IMR-90 (cell line): ENCODE measurements around the gene TMEM154. TPM values are rescaled to one million over a fixed set of nuclear protein-coding genes. Genes with fewer than 3 reads are reported as not detected.

Source experiments
- ATAC-seq: fragments of 200-7000 bp; cut with Tn5 transposase; 2 replicates; pipeline ENCODE4 v1.9.1; 2020; ENCODE audit warnings: low read depth, mild to moderate bottlenecking, moderate library complexity
- BruUV-seq: library from RNA; stranded (reverse); fragments of 400-500 nt; replicated peaks from 2 replicates; lab custom pipeline; 2021; lab: Mats Ljungman, UMichigan
- CTCF ChIA-PET: fragments of 300-600 bp; formaldehyde crosslinking; extraction: SDS; loops from one replicate; lab custom pipeline; 2021; ENCODE audit warnings: antibody characterized with exemption; lab: Yijun Ruan, JAX
- POLR2A ChIA-PET: fragments of 300-600 bp; sonication (Branson Sonifier 250); formaldehyde crosslinking; loops from one replicate; lab custom pipeline; 2022; ENCODE audit warnings: antibody characterized with exemption; ENCODE audit not compliant: unreplicated experiment; lab: Charles Lee
- DNase-seq: peaks from one replicate; pipeline ENCODE4 v3.0.0; 2013
- H2AFZ ChIP-seq: replicated peaks from 2 replicates; pipeline ENCODE3; 2013; ENCODE audit warnings: low read length, mild to moderate bottlenecking; ENCODE audit not compliant: poor library complexity
- H2AK5ac ChIP-seq: 2 replicates; pipeline ENCODE4 v1.6.1; 2013; ENCODE audit warnings: low read depth, low read length, inconsistent platforms
- H2AK9ac ChIP-seq: replicated peaks from 2 replicates; pipeline ENCODE3; 2013; ENCODE audit warnings: mild to moderate bottlenecking, low read depth, low read length, moderate library complexity; ENCODE audit not compliant: poor library complexity
- H2BK120ac ChIP-seq: 2 replicates; pipeline ENCODE4 v1.6.1; 2013; ENCODE audit warnings: low read depth, low read length, inconsistent platforms
- H2BK15ac ChIP-seq: 3 replicates; pipeline ENCODE4 v1.6.1; 2013; ENCODE audit warnings: low read depth, low read length, inconsistent platforms
- H2BK20ac ChIP-seq: 2 replicates; pipeline ENCODE4 v1.6.1; 2013; ENCODE audit warnings: low read depth, mild to moderate bottlenecking, inconsistent platforms, low read length, moderate library complexity
- H2BK5ac ChIP-seq: 2 replicates; pipeline ENCODE4 v1.6.1; 2013; ENCODE audit warnings: mild to moderate bottlenecking, low read depth, low read length, inconsistent platforms; ENCODE audit not compliant: poor library complexity, severe bottlenecking
- H3K14ac ChIP-seq: replicated peaks from 2 replicates; pipeline ENCODE4 v1.6.1; 2013; ENCODE audit warnings: low read depth, low read length, inconsistent platforms
- H3K18ac ChIP-seq: 2 replicates; pipeline ENCODE4 v1.6.1; 2013; ENCODE audit warnings: low read depth, low read length, control low read depth
- H3K23ac ChIP-seq: 2 replicates; pipeline ENCODE4 v1.6.1; 2013; ENCODE audit warnings: low read depth, low read length, inconsistent platforms
- H3K27ac ChIP-seq: 2 replicates; pipeline ENCODE4 v1.5.1; 2013; ENCODE audit warnings: mild to moderate bottlenecking, control low read depth, low read length; ENCODE audit not compliant: insufficient read depth
- H3K27me3 ChIP-seq: 2 replicates; pipeline ENCODE4 v1.6.1; 2013; ENCODE audit warnings: low read length; ENCODE audit not compliant: control insufficient read depth, insufficient read depth
- H3K36me3 ChIP-seq: 2 replicates; pipeline ENCODE4 v1.6.1; 2013; ENCODE audit warnings: low read length, mixed read lengths; ENCODE audit not compliant: control insufficient read depth, insufficient read depth
- H3K4ac ChIP-seq: 2 replicates; pipeline ENCODE4 v1.6.1; 2013; ENCODE audit warnings: low read depth, low read length, inconsistent platforms
- H3K4me1 ChIP-seq: 2 replicates; pipeline ENCODE4 v1.6.1; 2013; ENCODE audit warnings: low read length, mixed read lengths; ENCODE audit not compliant: control insufficient read depth, insufficient read depth
- H3K4me2 ChIP-seq: 2 replicates; pipeline ENCODE4 v1.6.1; 2013; ENCODE audit warnings: low read depth, mild to moderate bottlenecking, control low read depth, low read length, moderate library complexity
- H3K4me3 ChIP-seq: 2 replicates; pipeline ENCODE4 v1.5.1; 2013; ENCODE audit warnings: low read depth, mild to moderate bottlenecking, control low read depth, low read length, moderate library complexity; ENCODE audit not compliant: insufficient read depth
- H3K56ac ChIP-seq: 2 replicates; pipeline ENCODE4 v1.6.1; 2013; ENCODE audit warnings: low read length, inconsistent platforms; ENCODE audit not compliant: insufficient read depth; ENCODE audit errors: extremely low read depth
- H3K79me1 ChIP-seq, 2 experiments: 2 replicates each; pipeline ENCODE4 v1.6.1; 2013; ENCODE audit warnings: low read length in 2 of 2, inconsistent platforms in 1 of 2, low read depth in 1 of 2
- H3K9ac ChIP-seq: 2 replicates; pipeline ENCODE4 v1.6.1; 2013; ENCODE audit warnings: low read depth, low read length, control low read depth
- H3K9me1 ChIP-seq: 2 replicates; pipeline ENCODE4 v1.6.1; 2013; ENCODE audit warnings: low read length, inconsistent platforms; ENCODE audit not compliant: insufficient read depth
- H3K9me3 ChIP-seq: 2 replicates; pipeline ENCODE4 v1.6.1; 2013; ENCODE audit warnings: low read length; ENCODE audit not compliant: control insufficient read depth, insufficient read depth
- H4K20me1 ChIP-seq: 2 replicates; pipeline ENCODE4 v1.6.1; 2013; ENCODE audit warnings: low read length, inconsistent platforms; ENCODE audit not compliant: insufficient read depth
- H4K5ac ChIP-seq: 2 replicates; pipeline ENCODE4 v1.6.1; 2013; ENCODE audit warnings: mild to moderate bottlenecking, low read depth, low read length, control low read depth
- H4K8ac ChIP-seq, 2 experiments: 2 replicates each; pipeline ENCODE4 v1.6.1; 2013; ENCODE audit warnings: low read depth in 2 of 2, low read length in 2 of 2, control low read depth in 1 of 2, inconsistent platforms in 1 of 2
- H4K91ac ChIP-seq: 2 replicates; pipeline ENCODE4 v1.6.1; 2013; ENCODE audit warnings: low read depth, low read length, inconsistent platforms; ENCODE audit not compliant: insufficient read depth
- CHD1 ChIP-seq: IDR thresholded peaks from 2 replicates; pipeline ENCODE4 v1.6.1; 2012; ENCODE audit warnings: low read depth, low read length, improper control_type of control experiment
- ELK1 ChIP-seq: fragments of 150-350 bp; IDR thresholded peaks from 2 replicates; pipeline ENCODE4 v1.6.1; 2016; ENCODE audit warnings: low read depth, mild to moderate bottlenecking, low read length, moderate library complexity, borderline replicate concordance
- FOS ChIP-seq: fragments of 150-350 bp; IDR thresholded peaks from 2 replicates; pipeline ENCODE4 v1.6.1; 2016; ENCODE audit warnings: low read depth, low read length
- MAFK ChIP-seq: IDR thresholded peaks from 2 replicates; pipeline ENCODE4 v1.6.1; 2012; ENCODE audit warnings: low read depth, low read length, improper control_type of control experiment
- MAZ ChIP-seq: IDR thresholded peaks from 2 replicates; pipeline ENCODE4 v1.6.1; 2012; ENCODE audit warnings: low read depth, mild to moderate bottlenecking, low read length, improper control_type of control experiment, moderate library complexity, borderline replicate concordance
- MXI1 ChIP-seq: IDR thresholded peaks from 2 replicates; pipeline ENCODE4 v1.6.1; 2012; ENCODE audit warnings: low read depth, mild to moderate bottlenecking, low read length, moderate library complexity, borderline replicate concordance
- RAD21 ChIP-seq: IDR thresholded peaks from 2 replicates; pipeline ENCODE4 v1.6.1; 2012; ENCODE audit warnings: low read length, improper control_type of control experiment
- RCOR1 ChIP-seq: IDR thresholded peaks from 2 replicates; pipeline ENCODE4 v1.6.1; 2012; ENCODE audit warnings: mild to moderate bottlenecking, low read length, improper control_type of control experiment; ENCODE audit not compliant: insufficient replicate concordance
- RFX5 ChIP-seq: IDR thresholded peaks from 2 replicates; pipeline ENCODE4 v1.8.0; 2012; ENCODE audit warnings: low read depth, mild to moderate bottlenecking, low read length, moderate library complexity
- USF2 ChIP-seq: fragments of 150-350 bp; IDR thresholded peaks from 2 replicates; pipeline ENCODE4 v1.6.1; 2017; ENCODE audit warnings: mild to moderate bottlenecking, antibody characterized with exemption, low read length, low read depth
- WGBS, 2 experiments: methylation state at CpG; one replicate each; pipeline versions ENCODE4 v1.1.5 to v1.1.7; 2013; ENCODE audit warnings: missing lambda C conversion rate in 2 of 2; ENCODE audit not compliant: insufficient read length in 1 of 2; ENCODE audit errors: extremely low coverage in 2 of 2; 5-methylcytosine and 5-hydroxymethylcytosine counted together
- dilution Hi-C: fragments of 300-500 bp; cut with HindIII; formaldehyde crosslinking; loops from one replicate; pipeline ENCODE4 v1.14.3; 2018; ENCODE audit warnings: low sequenced_read_pairs; ENCODE audit not compliant: unreplicated experiment
- in situ Hi-C: fragments of 300-500 bp; cut with MboI; formaldehyde crosslinking; loops from 3 replicates; pipeline ENCODE4 v1.14.3; 2019; ENCODE audit warnings: low sequenced_read_pairs, inconsistent platforms, mixed read lengths
- intact Hi-C: fragments of 100-400 bp; cut with micrococcal nuclease; formaldehyde crosslinking; loops from 2 replicates; pipeline ENCODE4 v1.10.0; 2022
- polyA plus RNA-seq, 3 experiments: library from polyadenylated mRNA; depleted of rRNA; stranded (reverse); fragments of >200 nt; gene quantifications; 2 replicates each; pipeline ENCODE4 v1.2.3, GENCODE V29; 2012; ENCODE audit warnings: low replicate concordance in 1 of 3
- total RNA-seq: library from RNA; depleted of rRNA; stranded (reverse); fragments of >200 nt; gene quantifications from 2 replicates; pipeline ENCODE4 v1.2.3, GENCODE V29; 2012

The TMEM154 gene
- total and polyA plus RNA-seq, 2 of the 4 experiments (the other 2 are of a cell fraction) = 0.12 to 0.18 TPM

GRCh38 chr4:152613841-152614721 lies 65.7 kb downstream of the TMEM154 start:
- H3K23ac ChIP-seq = no peak overlapping the region
- no peak overlapping the region for H3K9ac ChIP-seq
- H2AFZ ChIP-seq = no peak overlapping the region
- dilution Hi-C loops (no loop called here), intact Hi-C loops (no loop called here), in situ Hi-C loops (no loop called here)
- no peak overlapping the region for H4K91ac ChIP-seq
- no TSS peak for BruUV-seq
- ChIA-PET POLR2A (no interaction called here), CTCF (no interaction called here)
- no peak overlapping the region for H3K27ac ChIP-seq
- H2BK5ac ChIP-seq = no peak overlapping the region
- H2BK120ac ChIP-seq = no peak overlapping the region
- no peak overlapping the region for H3K18ac ChIP-seq
- H4K5ac ChIP-seq = no peak overlapping the region
- no peaks in the 10 kb centered on the region for H3K4me1 ChIP-seq
- TF ChIP-seq RFX5 (no peak), RAD21 (no peak), USF2 (no peak), ELK1 (no peak), MAFK (no peak), FOS (no peak), RCOR1 (no peak), MXI1 (no peak), MAZ (no peak), CHD1 (no peak)
- no peak overlapping the region for H3K4me3 ChIP-seq
- no peak overlapping the region for H2BK15ac ChIP-seq
- no peak overlapping the region for H2AK5ac ChIP-seq
- H3K4ac ChIP-seq = no peak overlapping the region
- no peak overlapping the region for H4K8ac ChIP-seq
- no peak overlapping the region for H2BK20ac ChIP-seq
- DNase-seq = no peak
- no peak overlapping the region for H3K14ac ChIP-seq
- no peaks in the 10 kb centered on the region for H3K36me3 ChIP-seq
- WGBS, 2 experiments = 88% methylated on average over 6 of the region's 11 CpGs; no CpG with 5 or more reads in 1 of the 2 experiments
- H3K27me3 ChIP-seq = peaks cover 57% of the 10 kb centered on the region
- no peaks in the 10 kb centered on the region for H3K9me1 ChIP-seq
- no peak overlapping the region for H3K4me2 ChIP-seq
- no peaks in the 10 kb centered on the region for H3K79me1 ChIP-seq
- no peak overlapping the region for H3K56ac ChIP-seq
- H4K20me1 ChIP-seq = no peaks in the 10 kb centered on the region
- no peaks in the 10 kb centered on the region for H3K9me3 ChIP-seq
- H2AK9ac ChIP-seq = no peak overlapping the region
- no peak for ATAC-seq
